HL-60 (cell line): ENCODE results near the gene YJEFN3.

Experiments
- DNase-seq, 2 experiments: peaks; one replicate each; pipeline ENCODE4 v3.0.0-alpha.2; 2010 to 2020; ENCODE audit warnings: low read depth in 1 of 2, low spot score in 1 of 2
- H3K27ac ChIP-seq: fragments of 250-450 bp; sonication (Bioruptor Pico); replicated peaks from 2 replicates; pipeline ENCODE4 v1.5.1; 2020; ENCODE audit warnings: mild to moderate bottlenecking, moderate library complexity
- H3K27me3 ChIP-seq: fragments of 250-450 bp; sonication (Bioruptor Pico); 2 replicates; pipeline ENCODE4 v1.5.1; 2021; ENCODE audit warnings: mild to moderate bottlenecking, moderate library complexity; ENCODE audit not compliant: insufficient read depth, poor library complexity, severe bottlenecking
- H3K4me3 ChIP-seq: replicated peaks from 2 replicates; pipeline ENCODE4 v1.5.1; 2011; ENCODE audit warnings: mild to moderate bottlenecking, control low read depth, low read length; ENCODE audit not compliant: insufficient read depth
- CTCF ChIP-seq: IDR thresholded peaks from one replicate; pipeline ENCODE4 v1.5.1; 2011; ENCODE audit warnings: low read length, control low read depth, inconsistent platforms; ENCODE audit not compliant: insufficient read depth
- GABPA ChIP-seq: IDR thresholded peaks from 2 replicates; pipeline ENCODE4 v1.6.1; 2012; ENCODE audit warnings: low read depth
- POLR2AphosphoS5 ChIP-seq: IDR thresholded peaks from 2 replicates; pipeline ENCODE4 v1.6.1; 2012; ENCODE audit warnings: low read depth
- REST ChIP-seq: IDR thresholded peaks from 2 replicates; pipeline ENCODE4 v1.6.1; 2012; ENCODE audit warnings: low read depth; ENCODE audit not compliant: insufficient replicate concordance
- SPI1 ChIP-seq: IDR thresholded peaks from 2 replicates; pipeline ENCODE4 v1.6.1; 2012; ENCODE audit warnings: low read depth, mild to moderate bottlenecking, borderline replicate concordance

Gene YJEFN3

GRCh38 chr19:19554074-19555023, 25.6 kb downstream of the YJEFN3 start:
- peak in 1 of 2 experiments; percentile 45 for DNase-seq
- no peaks in the 10 kb centered on the region for H3K27me3 ChIP-seq
- no peak overlapping the region for H3K4me3 ChIP-seq
- no peak for TF ChIP-seq GABPA
- no peak for TF ChIP-seq SPI1
- peak; percentile 78 for TF ChIP-seq CTCF
- no peak for TF ChIP-seq REST
- TF ChIP-seq POLR2AphosphoS5, result no peak
- H3K27ac ChIP-seq, result no peak overlapping the region

GRCh38 chr19:19558055-19558454, 29.3 kb downstream of the YJEFN3 start:
- no peak overlapping the region for H3K4me3 ChIP-seq
- H3K27me3 ChIP-seq, result no peaks in the 10 kb centered on the region
- DNase-seq, result no peak
- no peak overlapping the region for H3K27ac ChIP-seq
- TF ChIP-seq REST (no peak), POLR2AphosphoS5 (no peak), SPI1 (no peak), CTCF (no peak), GABPA (no peak)

- TF ChIP-seq CTCF, result no peak
- TF ChIP-seq GABPA, result no peak
- no peak for TF ChIP-seq SPI1
- no peak for TF ChIP-seq POLR2AphosphoS5
- no peak for TF ChIP-seq REST
- H3K27me3 ChIP-seq, result no peaks in the 10 kb centered on the region
- H3K4me3 ChIP-seq, result no peak overlapping the region
- H3K27ac ChIP-seq, result no peak overlapping the region
- DNase-seq, result no peak
Measured at GRCh38 chr19:19558636-19559035, 29.9 kb downstream of the YJEFN3 start.
